ENCODE data around the gene HLX.

DNA sequence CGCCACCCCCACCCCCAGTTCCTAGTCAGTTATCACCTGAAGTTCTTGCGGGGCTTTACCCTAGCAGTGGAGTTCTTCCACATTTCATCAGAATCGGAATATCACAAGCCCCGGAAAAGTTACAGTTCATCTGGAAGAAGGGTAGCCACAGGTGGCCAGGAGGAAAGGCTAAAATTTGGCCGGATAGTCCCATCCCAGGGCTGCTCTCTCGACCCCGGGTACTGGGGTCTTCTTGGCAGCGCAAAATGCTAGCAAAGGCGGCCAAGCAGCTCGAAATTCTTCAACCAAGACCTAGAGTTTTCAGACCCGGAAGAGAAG lies 7.9 kb downstream of the HLX start:
- TF ChIP-seq, protein P1, sequence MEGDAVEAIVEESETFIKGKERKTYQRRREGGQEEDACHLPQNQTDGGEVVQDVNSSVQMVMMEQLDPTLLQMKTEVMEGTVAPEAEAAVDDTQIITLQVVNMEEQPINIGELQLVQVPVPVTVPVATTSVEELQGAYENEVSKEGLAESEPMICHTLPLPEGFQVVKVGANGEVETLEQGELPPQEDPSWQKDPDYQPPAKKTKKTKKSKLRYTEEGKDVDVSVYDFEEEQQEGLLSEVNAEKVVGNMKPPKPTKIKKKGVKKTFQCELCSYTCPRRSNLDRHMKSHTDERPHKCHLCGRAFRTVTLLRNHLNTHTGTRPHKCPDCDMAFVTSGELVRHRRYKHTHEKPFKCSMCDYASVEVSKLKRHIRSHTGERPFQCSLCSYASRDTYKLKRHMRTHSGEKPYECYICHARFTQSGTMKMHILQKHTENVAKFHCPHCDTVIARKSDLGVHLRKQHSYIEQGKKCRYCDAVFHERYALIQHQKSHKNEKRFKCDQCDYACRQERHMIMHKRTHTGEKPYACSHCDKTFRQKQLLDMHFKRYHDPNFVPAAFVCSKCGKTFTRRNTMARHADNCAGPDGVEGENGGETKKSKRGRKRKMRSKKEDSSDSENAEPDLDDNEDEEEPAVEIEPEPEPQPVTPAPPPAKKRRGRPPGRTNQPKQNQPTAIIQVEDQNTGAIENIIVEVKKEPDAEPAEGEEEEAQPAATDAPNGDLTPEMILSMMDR (conservative IDR thresholded peaks at IDR 0.05; ENCODE audit: low read depth, low read length): no peak
- no peak for TF ChIP-seq EZH2 (IDR thresholded peaks at IDR 0.05; ENCODE audit: borderline replicate concordance, low read depth, low read length, poor library complexity, severe bottlenecking)
